GM18873 (cell line): Measurements from ENCODE around the gene CLRN1.

Experiments
- ATAC-seq: cut with Tn5 transposase; IDR thresholded peaks from one replicate; pipeline ENCODE4 v1.9.1; 2021; ENCODE audit warnings: mild to moderate bottlenecking, moderate library complexity, moderate number of reproducible peaks; ENCODE audit not compliant: unreplicated experiment, low FRiP score

Gene CLRN1

DNA sequence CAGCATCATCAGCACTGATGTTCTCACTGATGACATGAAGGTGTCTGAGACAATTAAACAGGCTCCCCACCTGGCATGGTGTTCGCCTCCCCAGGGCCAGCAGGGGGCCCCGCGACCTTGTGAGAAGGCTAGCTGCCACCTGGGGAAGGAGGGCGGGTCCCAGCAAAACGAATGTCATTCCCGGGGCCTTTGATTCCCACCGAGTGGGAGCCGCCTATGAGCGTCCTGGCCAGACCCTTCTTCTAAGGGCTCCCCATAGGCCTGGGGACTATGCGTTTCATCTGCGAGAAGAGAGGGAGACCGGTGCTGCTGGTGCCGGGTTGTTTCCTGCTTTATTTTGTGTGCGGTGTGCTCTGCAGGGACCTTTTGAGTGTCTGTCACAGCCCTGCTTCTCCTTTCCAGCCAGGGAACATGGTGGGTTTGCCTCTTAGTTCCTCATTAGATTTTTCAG, 46.8 kb downstream of the CLRN1 start:
- ATAC-seq = no peak

- ATAC-seq = no peak
Observed at GRCh38 chr3:150922611-150923010, 49.9 kb downstream of the CLRN1 start.

DNA sequence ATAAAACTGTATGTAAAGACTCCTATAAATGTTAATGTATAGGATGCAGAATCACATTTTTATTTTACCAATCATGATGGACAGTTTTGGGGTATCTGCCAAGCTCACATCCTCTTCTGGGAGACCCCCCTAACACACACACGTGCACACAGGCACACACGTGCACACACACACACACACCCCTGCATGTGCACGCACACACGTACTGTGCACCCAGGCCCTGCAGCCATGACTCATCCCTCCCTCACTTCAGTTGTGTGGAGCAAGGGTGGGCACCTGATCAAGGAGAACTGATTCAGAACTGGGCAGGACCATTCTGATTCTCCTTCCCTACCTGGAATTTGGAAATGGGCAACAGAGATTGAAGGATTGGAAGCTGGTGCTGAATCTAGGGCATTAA, 51.3 kb downstream of the CLRN1 start:
- no peak for ATAC-seq

DNA sequence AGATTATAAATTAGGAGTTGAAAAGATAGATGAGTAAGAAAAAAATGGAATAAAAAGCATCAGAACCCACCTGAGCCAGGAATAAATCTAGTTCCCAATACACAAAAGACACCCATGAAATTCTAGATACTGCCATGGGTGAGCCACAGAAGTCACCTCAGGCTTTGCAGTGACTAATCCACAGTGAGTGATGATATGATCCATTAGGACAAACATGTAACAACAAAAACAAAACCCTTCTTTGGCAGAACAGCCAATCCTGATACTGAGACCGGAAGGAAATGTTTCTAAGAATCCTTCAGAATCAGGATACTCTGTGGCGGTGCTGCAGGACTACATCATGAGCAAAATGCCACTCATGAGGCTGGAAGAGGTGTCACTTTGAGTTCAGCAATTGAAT, 52.3 kb downstream of the CLRN1 start:
- no peak for ATAC-seq

DNA sequence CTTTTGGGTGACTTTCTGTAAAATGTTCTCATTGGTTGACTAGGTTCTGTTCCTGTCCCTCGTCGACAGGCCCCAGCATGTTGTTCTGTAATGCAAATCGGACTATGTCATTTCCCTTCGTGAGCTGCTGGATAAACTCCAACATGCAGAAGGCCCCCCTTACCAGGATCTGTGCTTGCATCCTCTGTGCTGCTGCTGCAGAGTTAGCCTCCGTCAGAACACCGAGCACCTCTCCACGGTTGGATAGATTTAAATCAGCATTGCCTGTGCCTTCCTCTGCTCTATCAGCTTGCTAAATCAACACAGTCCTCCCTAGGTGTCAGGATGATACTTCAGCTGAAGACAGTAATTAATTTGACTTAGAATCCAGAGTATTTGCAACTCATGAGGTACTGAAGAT, 54.6 kb downstream of the CLRN1 start:
- no peak for ATAC-seq

DNA sequence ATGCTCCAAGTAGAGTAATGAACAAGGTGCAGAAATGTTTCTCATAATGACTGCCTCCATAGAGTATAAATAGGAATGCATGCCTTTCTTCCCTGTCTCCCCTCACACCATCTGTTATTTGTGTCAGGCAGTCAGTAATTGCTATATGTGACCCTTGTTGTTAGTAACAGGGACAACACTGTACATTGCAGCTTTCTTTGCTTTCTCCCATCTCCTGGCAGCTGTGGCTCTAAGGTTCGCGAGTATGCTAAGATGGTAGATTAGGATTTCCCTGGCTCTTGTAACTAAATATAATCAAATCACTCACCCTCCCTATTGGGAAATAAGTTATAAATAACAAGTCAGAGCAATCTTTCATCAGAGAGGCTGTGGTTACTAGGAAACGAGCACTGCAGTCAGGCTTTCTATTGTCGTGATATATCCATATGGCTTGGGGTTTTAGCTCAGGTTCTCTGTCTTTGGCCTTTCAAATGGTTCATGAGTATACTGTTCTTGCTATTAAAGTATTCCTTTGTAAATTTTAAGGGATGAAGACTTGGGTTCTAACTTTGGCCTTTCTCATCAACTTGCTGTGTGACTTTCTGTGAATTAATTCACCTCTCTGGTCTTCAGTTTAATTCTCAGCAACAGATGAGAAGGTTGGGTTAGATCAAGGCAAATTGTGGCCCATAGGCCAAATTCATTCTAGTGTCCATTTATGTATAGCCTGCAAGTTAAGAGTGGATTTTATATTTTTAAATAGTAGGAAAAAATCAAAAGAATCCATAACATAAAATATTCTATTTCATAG, 59.2 kb downstream of the CLRN1 start:
- no peak for ATAC-seq

DNA sequence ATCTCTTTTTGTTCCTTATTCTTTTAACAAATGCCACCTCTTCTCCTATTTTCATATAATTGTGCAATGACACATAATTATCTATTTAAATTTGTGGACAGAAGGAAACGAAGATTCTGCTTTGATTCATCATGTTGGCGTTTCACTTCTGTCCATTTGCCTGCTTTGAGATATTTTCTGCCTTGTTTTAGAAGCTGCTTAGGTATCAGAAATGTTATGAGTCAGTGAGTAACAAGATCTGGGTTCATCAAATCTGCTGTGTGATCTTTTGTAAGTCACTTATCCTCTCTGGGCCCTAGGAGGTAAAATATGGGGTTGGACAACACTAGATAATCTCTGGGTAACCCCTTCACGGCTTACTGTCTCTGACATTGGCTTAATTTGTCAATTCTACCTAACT, 60.0 kb downstream of the CLRN1 start:
- peak; percentile 44 for ATAC-seq

GRCh38 chr3:150911771-150912170, 60.8 kb downstream of the CLRN1 start:
- no peak for ATAC-seq

- no peak for ATAC-seq
Observed at GRCh38 chr3:150906461-150906860, 66.1 kb downstream of the CLRN1 start.

DNA sequence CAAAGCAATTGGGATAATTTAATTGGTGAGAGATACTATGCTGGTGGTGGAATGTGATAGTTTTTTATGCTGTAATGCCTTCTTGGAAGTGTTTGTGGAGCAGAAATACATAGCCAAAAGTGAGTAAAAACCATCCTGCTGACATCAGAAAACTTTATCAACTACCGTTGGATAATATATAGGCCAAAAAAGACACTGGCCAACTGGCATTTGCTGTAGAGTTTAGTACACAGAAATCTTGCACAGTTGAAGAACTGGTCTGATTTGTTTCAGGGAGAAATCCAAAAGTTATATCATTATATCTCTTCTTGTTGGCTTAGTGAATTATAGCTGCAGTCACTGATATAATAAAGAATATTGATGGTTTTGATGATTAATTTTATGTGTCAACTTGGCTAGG, 66.8 kb downstream of the CLRN1 start:
- ATAC-seq = no peak

DNA sequence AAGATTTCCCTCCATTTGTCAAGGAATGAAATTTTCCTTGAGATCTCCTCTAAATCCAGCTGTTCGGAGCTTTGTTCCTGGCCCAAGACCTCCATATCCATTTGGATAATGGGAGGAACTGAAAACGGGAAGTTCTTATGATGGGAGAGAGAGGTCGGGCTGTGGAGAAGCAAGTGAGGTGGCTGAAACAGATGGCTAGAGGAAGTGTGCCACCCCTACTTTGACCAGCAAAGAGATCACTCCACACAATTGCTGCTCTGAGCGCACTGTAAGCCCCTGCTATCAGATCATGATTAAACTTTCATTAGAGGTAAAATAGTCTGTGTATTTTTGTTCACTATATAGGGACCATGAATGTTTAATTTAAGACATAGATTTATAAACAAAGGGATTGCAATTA, 67.2 kb downstream of the CLRN1 start, which contains the start of gene MINDY4B:
Gene MINDY4B (minus strand): TSS at position 101 of the 400 bp plus-strand sequence. CDS start 0 bp downstream, at position 101.
- ATAC-seq = no peak

DNA sequence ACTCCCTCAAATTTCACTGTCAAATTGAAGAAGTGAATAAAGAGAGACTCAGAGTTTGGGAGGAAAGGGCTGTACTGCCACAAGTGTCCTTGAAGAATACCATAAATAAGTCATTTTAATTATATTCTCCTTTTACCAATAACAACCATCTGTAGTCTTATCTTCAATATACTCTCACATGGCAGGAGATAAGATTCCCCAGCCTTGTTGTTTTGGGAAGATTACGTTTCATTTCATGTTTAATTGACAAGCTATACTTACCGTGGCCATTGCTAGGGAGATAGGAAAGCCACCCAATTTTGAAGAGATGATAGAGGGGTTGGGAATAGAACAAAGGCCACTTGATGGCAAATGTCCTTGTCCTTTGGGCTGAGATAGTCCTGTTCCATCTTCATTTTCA, 69.5 kb downstream of the CLRN1 start:
- no peak for ATAC-seq

GRCh38 chr3:150901793-150902192, 70.7 kb downstream of the CLRN1 start:
- ATAC-seq = no peak

DNA sequence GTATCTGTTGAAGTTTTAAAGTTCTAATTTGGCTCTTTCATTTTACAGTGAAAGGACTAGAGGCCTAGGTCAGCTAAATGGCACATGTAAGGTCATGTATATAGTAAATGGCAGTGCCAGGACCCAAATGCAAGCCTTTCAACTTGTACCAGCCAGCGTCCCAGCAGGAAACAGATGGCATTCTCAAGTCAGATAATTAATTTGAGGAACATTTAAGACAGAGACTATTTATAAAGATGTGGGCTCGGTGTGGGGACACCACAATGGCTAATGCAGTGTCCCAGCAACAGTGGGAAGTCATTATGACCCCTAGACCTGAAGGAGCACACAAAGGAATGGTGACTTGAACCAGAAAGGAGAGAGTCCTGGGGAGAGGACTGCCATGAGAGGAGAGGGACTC, 73.4 kb downstream of the CLRN1 start:
- no peak for ATAC-seq

DNA sequence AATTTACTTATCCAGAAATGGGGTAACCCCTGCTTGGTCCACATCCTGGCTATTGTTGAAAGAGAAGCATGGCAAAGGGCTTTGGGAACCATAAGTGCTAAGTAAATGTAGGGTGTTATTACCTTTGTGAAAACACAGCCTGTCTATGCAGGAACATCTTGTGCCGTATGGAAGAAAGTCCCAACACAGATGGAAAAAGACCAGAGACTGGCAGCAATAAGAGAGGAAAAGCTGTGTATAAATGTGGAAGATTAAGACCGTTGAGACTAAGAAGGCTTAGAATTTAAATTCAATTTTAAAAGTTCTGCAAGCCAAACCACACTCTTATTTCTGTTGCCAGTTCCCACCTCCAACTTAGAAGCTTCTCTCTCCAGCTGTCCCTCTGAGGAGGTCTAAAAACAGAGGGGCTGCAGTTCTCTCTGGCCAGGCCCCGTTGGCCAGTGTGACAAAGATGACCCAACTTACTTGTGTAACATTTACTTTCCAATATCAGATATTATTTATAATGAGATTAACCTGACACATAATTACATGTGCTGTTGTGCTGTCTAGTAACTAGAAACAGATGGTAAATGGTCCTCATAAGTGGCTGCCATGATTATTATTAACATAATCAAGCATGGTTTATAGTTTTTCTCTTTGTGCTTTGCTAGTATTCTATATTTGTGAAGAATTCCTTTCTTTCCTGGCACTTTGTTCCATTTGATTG, 74.3 kb downstream of the CLRN1 start:
- ATAC-seq = no peak

- ATAC-seq = no peak
Observed at GRCh38 chr3:150897592-150897991, 74.9 kb downstream of the CLRN1 start.

GRCh38 chr3:150890831-150891230, 81.7 kb downstream of the CLRN1 start:
- no peak for ATAC-seq

DNA sequence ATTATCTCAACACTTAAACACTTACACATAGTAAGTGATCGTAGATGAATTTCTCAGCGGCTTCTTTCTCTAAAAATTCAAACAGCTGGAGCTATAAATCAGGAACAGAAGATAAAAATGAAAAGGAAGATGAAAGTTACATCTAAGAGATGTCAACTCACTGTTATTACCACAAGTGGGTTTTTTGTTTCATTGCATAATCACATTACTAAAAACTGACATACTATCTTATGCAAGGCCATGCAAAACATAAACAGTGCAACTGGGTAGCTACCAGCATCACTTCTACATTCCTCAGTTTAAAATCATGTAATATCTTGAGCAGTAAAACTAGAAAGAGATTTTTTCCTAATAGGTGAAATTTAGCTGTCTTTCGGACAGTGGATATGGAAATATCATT, 82.2 kb downstream of the CLRN1 start:
- no peak for ATAC-seq

DNA sequence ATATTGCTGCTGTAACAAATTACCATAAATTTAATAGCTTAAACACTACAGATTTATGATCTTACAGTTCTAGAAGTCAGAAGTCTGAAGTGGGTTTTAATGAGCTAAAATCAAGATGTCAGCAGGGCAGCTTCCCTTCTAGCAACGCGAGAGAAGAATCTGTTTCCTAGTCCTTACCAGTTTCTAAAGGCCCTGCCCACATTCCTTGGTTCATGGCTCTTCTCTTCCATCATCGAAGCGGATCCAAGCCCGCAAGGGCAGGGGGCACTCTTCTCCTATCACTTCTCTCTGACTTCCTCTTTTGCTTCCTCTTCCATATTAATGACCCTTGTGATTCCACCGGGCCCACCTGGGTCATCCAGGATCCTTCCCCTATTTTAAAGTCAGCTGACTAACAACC, 83.4 kb downstream of the CLRN1 start:
- no peak for ATAC-seq

DNA sequence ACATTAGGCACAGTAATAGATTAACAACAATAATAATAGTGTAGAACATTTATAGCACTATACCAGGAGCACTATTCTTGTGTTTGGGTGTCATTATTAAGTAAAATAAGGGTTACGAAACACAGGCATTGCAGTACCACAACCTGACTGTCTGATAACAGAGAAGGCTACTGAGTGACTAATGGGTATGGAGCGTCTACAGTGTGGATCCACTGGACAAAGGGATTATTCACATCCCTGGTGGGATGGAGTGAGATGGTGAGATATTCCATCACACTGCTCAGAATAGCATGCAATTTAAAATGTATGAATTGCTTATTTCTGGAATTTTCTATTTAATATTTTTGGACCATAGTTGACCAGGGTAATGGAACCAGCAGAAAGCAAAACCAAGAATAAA, 85.5 kb downstream of the CLRN1 start:
- ATAC-seq = no peak

DNA sequence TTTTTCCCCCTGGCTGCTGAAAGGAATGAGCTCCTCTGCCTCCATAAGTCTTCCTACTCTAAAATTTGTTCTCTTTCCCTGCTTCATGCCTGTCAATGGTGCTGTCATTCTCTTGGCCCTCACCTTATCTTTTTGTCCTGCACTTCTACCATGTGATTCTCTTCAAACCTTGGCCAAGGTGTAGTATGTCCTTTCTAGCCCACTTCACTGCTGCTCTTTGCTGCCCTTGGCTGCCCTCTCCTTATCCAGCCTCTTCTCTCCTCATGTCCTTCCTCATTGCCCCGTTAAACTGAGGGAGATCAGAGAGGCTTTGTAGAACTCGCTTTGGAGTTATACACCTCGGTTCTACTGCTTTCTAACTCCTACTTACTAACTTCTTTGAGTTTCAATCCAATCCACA, 87.0 kb downstream of the CLRN1 start:
- ATAC-seq = no peak

- no peak for ATAC-seq
Observed at GRCh38 chr3:150878996-150879575, 93.4 kb downstream of the CLRN1 start.
